A549 (cell line): ENCODE data around the gene OR3A2.
"Not testable (repeated sequence)": the region's sequence is repeated elsewhere in the genome, so short reads cannot be mapped to it uniquely, and the experiment has no call there.

ENCODE experiments used
- CHD2 ChIP-seq: fragments of 150-350 bp; IDR thresholded peaks from 2 replicates; pipeline ENCODE4 v1.6.1; 2014; ENCODE audit warnings: low read length; ENCODE audit not compliant: partially characterized antibody
- CTCF ChIP-seq: fragments of >200 bp; sonication (Bioruptor Twin); formaldehyde crosslinking; IDR thresholded peaks from 3 replicates; pipeline ENCODE4 v1.5.1; 2016
- RCOR1 ChIP-seq: fragments of 150-350 bp; IDR thresholded peaks from 2 replicates; pipeline ENCODE4 v1.6.1; 2014; ENCODE audit warnings: antibody characterized with exemption, low read length, low read depth
- RNF2 ChIP-seq: fragments of 200-600 bp; sonication (generic); IDR thresholded peaks from 2 replicates; pipeline ENCODE4 v1.6.1; 2016; ENCODE audit warnings: low read depth, mild to moderate bottlenecking, antibody characterized with exemption, moderate library complexity, borderline replicate concordance
- SREBF2 ChIP-seq: fragments of 450-650 bp; IDR thresholded peaks from 2 replicates; pipeline ENCODE4 v1.6.1; 2014; ENCODE audit warnings: mild to moderate bottlenecking, moderate library complexity
- ZNF302 ChIP-seq: fragments of 250-450 bp; sonication (Bioruptor Pico); IDR thresholded peaks from 2 replicates; pipeline ENCODE4 v1.9.0; 2021; ENCODE audit warnings: inconsistent platforms, mild to moderate bottlenecking, moderate library complexity
- ZSCAN20 ChIP-seq: fragments of 250-450 bp; sonication (Bioruptor Pico); IDR thresholded peaks from 2 replicates; pipeline ENCODE4 v1.8.0; 2022; ENCODE audit warnings: mild to moderate bottlenecking, moderate library complexity
- TF ChIP-seq, protein P1 (sequence below): IDR thresholded peaks from 2 replicates; pipeline ENCODE4 v1.6.1; 2012

DNA sequence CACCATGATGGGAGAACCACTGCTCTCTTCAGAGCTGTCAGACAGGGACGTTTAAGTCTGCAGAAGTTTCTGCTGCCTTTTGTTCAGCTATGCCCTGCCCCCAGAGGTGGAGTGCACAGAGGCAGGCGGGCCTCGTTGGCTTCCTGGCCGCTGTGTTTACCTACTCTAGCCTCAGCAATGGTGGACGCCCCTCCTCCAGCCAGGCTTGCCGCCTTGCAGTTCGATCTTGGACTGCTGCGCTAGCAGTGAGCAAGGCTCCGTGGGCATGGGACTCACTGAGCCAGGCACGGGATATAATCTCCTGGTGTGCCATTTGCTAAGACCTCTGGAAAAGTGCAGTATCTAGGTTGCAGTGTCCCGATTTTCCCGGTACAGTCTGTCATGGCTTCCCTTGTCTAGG, 43.3 kb downstream of the OR3A2 start:
- not testable (repeated sequence) for TF ChIP-seq CTCF; ZNF302 (CRISPR knock-in tag); RCOR1; SREBF2; ZSCAN20 (CRISPR knock-in tag); RNF2; CHD2
- TF ChIP-seq, protein P1, sequence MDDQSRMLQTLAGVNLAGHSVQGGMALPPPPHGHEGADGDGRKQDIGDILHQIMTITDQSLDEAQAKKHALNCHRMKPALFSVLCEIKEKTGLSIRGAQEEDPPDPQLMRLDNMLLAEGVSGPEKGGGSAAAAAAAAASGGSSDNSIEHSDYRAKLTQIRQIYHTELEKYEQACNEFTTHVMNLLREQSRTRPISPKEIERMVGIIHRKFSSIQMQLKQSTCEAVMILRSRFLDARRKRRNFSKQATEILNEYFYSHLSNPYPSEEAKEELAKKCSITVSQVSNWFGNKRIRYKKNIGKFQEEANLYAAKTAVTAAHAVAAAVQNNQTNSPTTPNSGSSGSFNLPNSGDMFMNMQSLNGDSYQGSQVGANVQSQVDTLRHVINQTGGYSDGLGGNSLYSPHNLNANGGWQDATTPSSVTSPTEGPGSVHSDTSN, result not testable (repeated sequence)
